ENCODE measurements around the gene JADE2. TPM values are rescaled to one million over a fixed set of nuclear protein-coding genes. Genes with fewer than 3 reads are reported as not detected.
A peak's percentile ranks its signal among the peaks of the same experiment; 100 is the strongest.

Gene JADE2
- total and polyA plus RNA-seq, 2 of the 8 experiments (the other 6 are each of a cell fraction or from before 2014, with no cell fraction given): 19.2 to 55.8 TPM

GRCh38 chr5:134543820-134544614 is 18.5 kb downstream of the JADE2 start:
- H4K91ac ChIP-seq (replicated peaks; ENCODE audit: insufficient read length, low read length): no peak overlapping the region
- H3K18ac ChIP-seq (ENCODE audit: extremely low read depth, low read length): peak overlapping the region; percentile 32; the same call in 1 of the 2 replicates
- H3K23ac ChIP-seq (ENCODE audit: insufficient read length): no peak overlapping the region
- 0 out of 2 replicates have a peak overlapping the region, but pooled peaks have one; percentile 50 for H2BK12ac ChIP-seq (ENCODE audit: low read depth, low read length)
- H3K9me3 ChIP-seq (ENCODE audit: insufficient read depth in 2 of 2, low read depth in 1 of 2, low read length in 1 of 2): no peaks in the 10 kb centered on the region
- peak overlapping the region; percentile 31; the same call in 1 of the 2 replicates for H3K27ac ChIP-seq (ENCODE audit: low read depth, low read length)
- H3K27me3 ChIP-seq (replicated peaks in 1 of 4; ENCODE audit: control insufficient read depth in 3 of 4, extremely low read depth in 1 of 4, insufficient read depth in 3 of 4, low read length in 3 of 4): no peaks in the 10 kb centered on the region
- peaks cover 0 to 3% of the 10 kb centered on the region in 2 experiments for H4K20me1 ChIP-seq (replicated peaks in 1 of 2; ENCODE audit: control insufficient read depth in 1 of 2, insufficient read depth in 2 of 2, low read length in 2 of 2)
- H3K4me1 ChIP-seq (replicated peaks in 1 of 4; ENCODE audit: control insufficient read depth in 3 of 4, insufficient read depth in 4 of 4, low read length in 3 of 4): peaks cover 6 to 19% (median 9%) of the 10 kb centered on the region in 4 experiments
- no peak overlapping the region for H3K14ac ChIP-seq (ENCODE audit: insufficient read length)
- H3K4ac ChIP-seq (replicated peaks; ENCODE audit: insufficient read length, low read depth, low read length): peak overlapping the region; percentile 71
- WGBS, 2 experiments (ENCODE audit: extremely low coverage in 1 of 2, insufficient coverage in 1 of 2, insufficient read length in 1 of 2, insufficient replicate concordance in 2 of 2, low coverage in 1 of 2, low lambda C conversion rate in 2 of 2, missing lambda C conversion rate in 1 of 2): 91% methylated on average over 11 of the region's 11 CpGs; no CpG with 5 or more reads in 1 of the 2 experiments
- ChIA-PET POLR2A (ENCODE audit: partially characterized antibody) (interaction anchor here (0.6 to 8.8 kb wide), 7 partner anchors 13 to 60 kb away, joined by 3 to 74 read pairs (median 3); partner anchors contain the start of gene JADE2), CTCF (ENCODE audit: partially characterized antibody) (interaction anchor here (0.9 to 13.1 kb wide), 8 partner anchors 9 to 132 kb away, joined by 3 to 121 read pairs (median 4); partner anchors contain the start of genes CDKN2AIPNL and JADE2)
- H2AFZ ChIP-seq (ENCODE audit: low read length): no peak overlapping the region
- 0 out of 2 replicates have a peak overlapping the region, but pooled peaks have one; percentile 97 for H2BK15ac ChIP-seq (ENCODE audit: low read length)
- H4K8ac ChIP-seq (ENCODE audit: extremely low read depth, insufficient read depth, low read length): peak overlapping the region; percentile 43; the same call in 1 of the 2 replicates
- peaks cover 9% of the 10 kb centered on the region for H3K79me1 ChIP-seq (ENCODE audit: low read depth, low read length)
- H3K4me2 ChIP-seq (ENCODE audit: insufficient read depth in 1 of 2, low read depth in 2 of 2, low read length in 2 of 2): no peak overlapping the region
- H3K9ac ChIP-seq (replicated peaks in 1 of 4; ENCODE audit: extremely low read depth in 1 of 4, low read depth in 3 of 4, low read length in 3 of 4): no peak overlapping the region
- H3K79me2 ChIP-seq (ENCODE audit: control insufficient read depth in 1 of 2, insufficient read depth in 2 of 2, low read length in 2 of 2): peaks cover 0 to 6% of the 10 kb centered on the region in 2 experiments; a peak in 1 of 4 replicates
- H3K4me3 ChIP-seq (ENCODE audit: extremely low read depth in 1 of 4, insufficient read depth in 2 of 4, low read depth in 3 of 4, low read length in 4 of 4): no peak overlapping the region
- FAIRE-seq (no peak), DNase-seq (ENCODE audit: low read depth in 1 of 2, low spot score in 2 of 2) (no peak)
- H2BK5ac ChIP-seq (ENCODE audit: low read depth, low read length): no peak overlapping the region
- no peak overlapping the region for H2BK120ac ChIP-seq (replicated peaks; ENCODE audit: low read depth, low read length)
- H4K5ac ChIP-seq (ENCODE audit: insufficient read length, low read depth, low read length): no peak overlapping the region
- H3K36me3 ChIP-seq (ENCODE audit: control insufficient read depth in 2 of 4, insufficient read depth in 4 of 4, low read length in 3 of 4): peaks cover 0 to 47% (median 7%) of the 10 kb centered on the region in 4 experiments; a peak in 7 of 8 replicates
- H3K23me2 ChIP-seq (ENCODE audit: low read depth, low read length): no peaks in the 10 kb centered on the region
- H3K56ac ChIP-seq (replicated peaks; ENCODE audit: insufficient read length, low read depth, low read length): no peak overlapping the region
- H2BK20ac ChIP-seq (ENCODE audit: low read length): no peak overlapping the region
- H2AK5ac ChIP-seq (ENCODE audit: low read depth, low read length): peak overlapping the region; percentile 24; the same call in 1 of the 2 replicates
- TF ChIP-seq ATF2 (IDR thresholded peaks at IDR 0.05; ENCODE audit: low read length) (no peak), CEBPB (IDR thresholded peaks at IDR 0.05; ENCODE audit: low read depth, low read length) (no peak)

Data from H1 (cell line).